Activated T-helper 9 cell treated with anti-CD3 and anti-CD28 coated beads, Interleukin-2, amount 50 U/mL, for 16 hours (primary cell): ENCODE measurements around the gene TTC32.
"Not testable (repeated sequence)": the region's sequence is repeated elsewhere in the genome, so short reads cannot be mapped to it uniquely, and the experiment has no call there.

ENCODE experiments used
- DNase-seq: peaks from one replicate; pipeline ENCODE4 v3.0.0-alpha.2; 2020; ENCODE audit warnings: low read depth

Gene TTC32

GRCh38 chr2:19899985-19900930, 1.5 kb downstream of the TTC32 start:
- no peak for DNase-seq

- DNase-seq = no peak
Measured at GRCh38 chr2:19898592-19899329, 3.0 kb downstream of the TTC32 start.

- DNase-seq = no peak
Measured at GRCh38 chr2:19897623-19898245, 4.0 kb downstream of the TTC32 start.

- DNase-seq = no peak
Measured at GRCh38 chr2:19895535-19895934, 6.2 kb downstream of the TTC32 start.

- no peak for DNase-seq
Measured at GRCh38 chr2:19894134-19894792, 7.5 kb downstream of the TTC32 start.

- no peak for DNase-seq
Measured at GRCh38 chr2:19893520-19894133, 8.2 kb downstream of the TTC32 start.

GRCh38 chr2:19891971-19892370, 9.8 kb downstream of the TTC32 start:
- not testable (repeated sequence) for DNase-seq

GRCh38 chr2:19890104-19890503, 11.7 kb downstream of the TTC32 start:
- DNase-seq = no peak

GRCh38 chr2:19888831-19889230, 13.0 kb downstream of the TTC32 start:
- DNase-seq = no peak

GRCh38 chr2:19887510-19887909, 14.3 kb downstream of the TTC32 start:
- no peak for DNase-seq

GRCh38 chr2:19886261-19886660, 15.5 kb downstream of the TTC32 start:
- no peak for DNase-seq

GRCh38 chr2:19885791-19886190, 16.0 kb downstream of the TTC32 start:
- DNase-seq = no peak

- no peak for DNase-seq
Measured at GRCh38 chr2:19883971-19884720, 17.6 kb downstream of the TTC32 start.

- DNase-seq = no peak
Measured at GRCh38 chr2:19883486-19883885, 18.3 kb downstream of the TTC32 start.

GRCh38 chr2:19882286-19882685, 19.5 kb downstream of the TTC32 start:
- no peak for DNase-seq

- no peak for DNase-seq
Measured at GRCh38 chr2:19881908-19882265, 19.9 kb downstream of the TTC32 start.

- DNase-seq = no peak
Measured at GRCh38 chr2:19881221-19881907, 20.4 kb downstream of the TTC32 start.

- DNase-seq = not testable (repeated sequence)
Measured at GRCh38 chr2:19880191-19880590, 21.6 kb downstream of the TTC32 start.

GRCh38 chr2:19879120-19879519, 22.7 kb downstream of the TTC32 start:
- no peak for DNase-seq

- DNase-seq = no peak
Measured at GRCh38 chr2:19878268-19879046, 23.3 kb downstream of the TTC32 start.
